GM19455 (cell line): ENCODE results near the gene C13orf42.

Experiments used
- ATAC-seq: cut with Tn5 transposase; IDR thresholded peaks from one replicate; pipeline ENCODE4 v1.9.1; 2021; ENCODE audit not compliant: unreplicated experiment

C13orf42 gene

GRCh38 chr13:51035978-51036377 is 75.1 kb downstream of the C13orf42 start:
- no peak for ATAC-seq

- no peak for ATAC-seq
These were observed 75.6 kb downstream of the C13orf42 start for GRCh38 chr13:51035469-51035868.

- no peak for ATAC-seq
These were observed 76.2 kb downstream of the C13orf42 start for GRCh38 chr13:51034906-51035305.

GRCh38 chr13:51033421-51034185 is 77.5 kb downstream of the C13orf42 start:
- no peak for ATAC-seq

GRCh38 chr13:51032831-51033230 is 78.2 kb downstream of the C13orf42 start:
- ATAC-seq: no peak
